Suprapubic skin (tissue), 2 donors: ENCODE data around the gene CDH4.

ENCODE experiments used
- EP300 ChIP-seq: sonication (generic); formaldehyde crosslinking; IDR thresholded peaks from one replicate; pipeline ENCODE4 v1.6.1; 2017; ENCODE audit warnings: antibody characterized with exemption
- POLR2A ChIP-seq, 2 donors: fragments of 450-650 bp; IDR thresholded peaks; one replicate each; pipeline ENCODE4 v1.6.1; 2017; ENCODE audit warnings: antibody characterized with exemption in 2 of 2, mild to moderate bottlenecking in 2 of 2, moderate library complexity in 2 of 2

DNA sequence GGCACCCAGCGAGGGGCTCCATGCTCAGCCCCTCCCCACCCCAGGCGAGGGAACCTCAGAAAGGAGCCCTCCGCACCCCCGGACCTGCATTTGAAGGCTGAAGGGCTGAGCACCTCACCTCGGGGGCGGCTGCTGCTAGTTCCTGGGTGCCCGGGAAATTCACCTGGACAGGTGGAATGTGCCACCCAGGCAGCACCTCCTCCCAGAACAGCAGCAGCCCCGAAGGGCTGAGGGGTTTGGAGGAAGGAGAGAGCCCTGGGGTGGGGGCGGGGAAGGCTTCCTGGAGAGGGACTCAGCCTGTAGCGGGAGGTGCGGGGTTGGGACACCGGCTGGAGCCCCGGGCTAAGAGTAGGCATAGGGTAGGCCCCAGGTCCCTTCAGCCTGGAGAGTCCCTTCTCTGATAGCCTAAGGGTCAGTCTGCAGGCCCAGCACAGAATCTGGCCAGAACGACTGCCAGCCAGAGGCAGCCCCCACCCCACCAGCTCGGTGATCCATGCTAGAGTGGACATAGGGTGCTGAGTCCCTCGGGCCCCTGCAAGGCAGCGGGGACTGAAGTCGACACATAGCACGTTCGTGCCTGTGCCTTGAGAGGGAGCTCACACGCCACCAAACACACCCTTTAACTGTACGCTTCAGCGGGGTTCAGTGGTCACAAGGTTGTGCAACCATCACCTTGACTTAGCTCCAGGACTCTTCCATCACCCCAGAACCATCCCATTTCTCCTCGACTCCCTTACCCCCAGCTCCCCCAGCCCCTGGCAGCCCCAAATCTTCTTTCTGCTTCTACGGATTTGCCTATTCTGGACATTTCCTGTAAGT lies 632.7 kb downstream of the CDH4 start:
- no peak for TF ChIP-seq EP300
- TF ChIP-seq POLR2A (IDR thresholded peaks at IDR 0.05), result no peak
